KOPT-K1 (cell line): ENCODE results near the gene DLG1.

Experiments used
- H3K27ac ChIP-seq: fragments of 200-600 bp; sonication (generic); 2 replicates; pipeline ENCODE4 v1.5.1; 2016; ENCODE audit warnings: antibody characterized with exemption, mild to moderate bottlenecking, low read depth, low read length; ENCODE audit not compliant: poor library complexity, severe bottlenecking
- H3K36me3 ChIP-seq: fragments of 200-600 bp; sonication (generic); 2 replicates; pipeline ENCODE4 v1.5.1; 2017; ENCODE audit warnings: antibody characterized with exemption, mild to moderate bottlenecking, low read length, moderate library complexity; ENCODE audit not compliant: insufficient read depth
- H3K9me3 ChIP-seq: fragments of 200-600 bp; sonication (generic); 2 replicates; pipeline ENCODE4 v1.5.1; 2017; ENCODE audit warnings: antibody characterized with exemption, low read length, mild to moderate bottlenecking; ENCODE audit not compliant: insufficient read depth, poor library complexity, severe bottlenecking

DLG1 gene

GRCh38 chr3:197022405-197023231 lies 275.8 kb downstream of the DLG1 start:
- Histone ChIP-seq H3K36me3 (no peaks in the 10 kb centered on the region), H3K27ac (no peak overlapping the region), H3K9me3 (no peaks in the 10 kb centered on the region)

DNA sequence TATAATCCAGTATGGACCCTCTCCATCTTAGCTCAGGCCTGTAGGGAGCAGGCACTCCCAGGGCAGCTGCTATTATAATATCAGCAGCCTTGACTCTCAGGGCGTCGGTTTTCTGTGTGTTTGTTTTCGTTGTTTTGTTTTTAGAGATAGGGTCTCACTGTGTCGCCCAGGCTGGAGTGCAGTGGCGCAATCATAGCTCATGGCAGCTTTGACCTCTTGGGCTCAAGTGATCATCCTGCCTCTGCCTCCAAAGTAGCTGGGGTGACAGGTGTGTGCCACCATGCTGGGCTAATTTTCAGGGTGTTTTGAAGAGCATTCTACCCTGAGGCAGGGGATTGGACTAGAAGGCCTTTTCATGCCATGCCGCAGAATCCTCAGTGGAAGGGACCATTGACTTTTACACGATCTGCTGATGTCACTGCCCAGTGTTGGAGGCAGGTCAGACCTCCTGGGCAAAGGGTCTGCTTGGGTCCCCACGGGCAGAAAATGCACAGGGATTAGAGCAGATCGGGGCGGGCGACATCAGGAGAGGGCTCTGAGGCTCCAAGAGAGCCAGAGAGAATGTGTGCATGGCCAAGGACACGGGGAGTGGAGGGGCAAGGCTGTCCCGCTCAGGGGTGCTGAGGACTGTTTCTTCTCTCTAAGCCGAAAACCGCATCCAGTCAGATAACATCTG lies 276.5 kb downstream of the DLG1 start:
- no peak overlapping the region for H3K27ac ChIP-seq
- no peaks in the 10 kb centered on the region for H3K36me3 ChIP-seq
- no peaks in the 10 kb centered on the region for H3K9me3 ChIP-seq

DNA sequence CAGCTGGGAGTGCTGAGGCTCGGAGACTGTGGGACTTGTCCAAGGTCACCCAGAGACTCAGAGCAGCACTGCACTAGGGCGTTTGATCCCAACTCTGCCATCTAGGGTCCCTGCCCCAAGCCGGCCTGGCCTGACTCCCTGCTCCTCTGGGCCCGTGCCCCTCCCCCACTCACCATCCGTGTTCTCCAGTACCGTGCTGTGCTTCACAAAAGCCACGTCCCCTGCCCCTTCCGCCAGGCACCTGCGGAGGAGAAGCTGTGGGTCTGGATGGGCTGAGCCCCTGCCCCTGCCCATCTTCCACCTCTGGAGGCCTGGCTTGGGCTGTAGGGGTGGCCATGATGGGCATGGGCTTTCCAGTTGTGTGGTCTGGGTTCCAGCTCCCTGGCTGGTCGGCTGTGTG lies 277.2 kb downstream of the DLG1 start:
- Histone ChIP-seq H3K27ac (no peak overlapping the region), H3K9me3 (no peaks in the 10 kb centered on the region), H3K36me3 (no peaks in the 10 kb centered on the region)

- H3K9me3 ChIP-seq: no peaks in the 10 kb centered on the region
- no peak overlapping the region for H3K27ac ChIP-seq
- no peaks in the 10 kb centered on the region for H3K36me3 ChIP-seq
Observed at GRCh38 chr3:197019535-197019934, 278.9 kb downstream of the DLG1 start.

DNA sequence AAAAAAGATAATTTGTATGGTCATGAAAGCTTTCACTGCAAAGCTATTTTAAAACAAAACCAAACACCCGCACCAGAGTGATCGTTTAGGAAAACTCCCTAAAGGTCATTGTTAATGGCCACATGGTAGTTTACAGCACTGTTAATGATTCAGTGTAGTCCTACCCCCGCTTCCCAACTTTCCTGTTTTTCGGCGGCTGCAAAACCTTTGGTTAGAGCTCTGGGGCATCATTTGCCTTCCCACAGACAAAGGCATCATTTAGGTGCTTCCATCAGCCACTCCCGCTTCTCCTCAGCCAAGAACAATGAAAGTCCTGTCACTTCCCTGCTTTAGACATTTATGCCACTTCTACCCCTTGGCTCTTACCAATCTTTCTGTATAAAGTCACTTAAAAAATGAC lies 279.4 kb downstream of the DLG1 start:
- Histone ChIP-seq H3K9me3 (no peaks in the 10 kb centered on the region), H3K27ac (no peak overlapping the region), H3K36me3 (no peaks in the 10 kb centered on the region)

DNA sequence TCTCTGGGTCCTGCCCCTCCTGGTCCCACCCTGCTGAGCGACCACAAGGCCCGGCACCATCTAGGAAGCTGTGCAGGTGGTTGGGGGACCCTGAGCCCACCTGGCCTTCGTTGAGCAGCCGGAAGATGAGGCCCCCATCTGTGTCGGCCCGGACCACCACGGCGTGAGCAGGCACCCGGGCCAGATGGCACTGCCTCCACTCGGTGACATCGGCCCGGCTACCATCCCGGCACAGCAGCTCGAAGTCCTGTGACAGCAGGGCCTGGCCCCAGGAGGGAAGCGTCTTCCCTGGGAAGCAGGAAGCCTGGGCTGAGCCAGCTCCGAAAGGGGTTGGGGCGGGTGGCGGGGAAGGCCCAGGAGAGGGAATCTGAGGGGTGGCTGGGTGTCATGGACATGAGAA lies 281.4 kb downstream of the DLG1 start:
- Histone ChIP-seq H3K27ac (no peak overlapping the region), H3K9me3 (no peaks in the 10 kb centered on the region), H3K36me3 (no peaks in the 10 kb centered on the region)

- H3K9me3 ChIP-seq: no peaks in the 10 kb centered on the region
- no peak overlapping the region for H3K27ac ChIP-seq
- no peaks in the 10 kb centered on the region for H3K36me3 ChIP-seq
Observed at GRCh38 chr3:197015790-197016736, 282.3 kb downstream of the DLG1 start.

DNA sequence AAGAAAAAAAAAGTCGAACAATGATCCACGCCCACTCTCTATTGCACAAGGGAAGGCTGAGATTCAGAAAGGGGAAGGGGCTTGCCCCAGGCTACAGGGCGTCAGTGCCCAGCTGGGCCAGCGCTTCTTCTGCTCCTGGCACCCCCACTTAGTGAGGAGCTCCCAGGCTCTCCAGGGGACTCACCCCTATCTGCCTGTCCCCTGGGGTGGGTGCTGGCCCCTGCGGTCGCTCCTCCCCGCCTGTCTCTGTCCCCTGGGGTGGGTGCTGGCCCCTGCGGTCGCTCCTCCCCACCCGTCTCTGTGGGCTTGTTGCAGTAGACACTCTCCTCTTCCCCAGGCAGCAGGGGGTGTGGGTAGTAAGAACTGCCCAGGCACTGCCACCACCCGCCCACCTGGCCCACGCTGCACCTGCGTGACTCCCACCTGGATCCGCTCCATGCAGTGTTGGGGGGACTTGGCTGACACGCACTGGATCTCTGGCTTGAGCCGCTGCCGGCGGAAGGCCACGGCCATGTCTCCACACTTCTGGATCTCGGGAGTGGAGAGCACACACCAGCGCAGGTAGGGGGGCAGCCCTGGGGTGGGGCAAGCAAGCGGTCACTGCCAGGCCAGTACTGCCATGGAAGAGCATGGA lies 283.4 kb downstream of the DLG1 start:
- no peak overlapping the region for H3K27ac ChIP-seq
- no peaks in the 10 kb centered on the region for H3K9me3 ChIP-seq
- no peaks in the 10 kb centered on the region for H3K36me3 ChIP-seq

- H3K9me3 ChIP-seq: no peaks in the 10 kb centered on the region
- no peak overlapping the region for H3K27ac ChIP-seq
- no peaks in the 10 kb centered on the region for H3K36me3 ChIP-seq
Observed at GRCh38 chr3:197014024-197014423, 284.4 kb downstream of the DLG1 start.

DNA sequence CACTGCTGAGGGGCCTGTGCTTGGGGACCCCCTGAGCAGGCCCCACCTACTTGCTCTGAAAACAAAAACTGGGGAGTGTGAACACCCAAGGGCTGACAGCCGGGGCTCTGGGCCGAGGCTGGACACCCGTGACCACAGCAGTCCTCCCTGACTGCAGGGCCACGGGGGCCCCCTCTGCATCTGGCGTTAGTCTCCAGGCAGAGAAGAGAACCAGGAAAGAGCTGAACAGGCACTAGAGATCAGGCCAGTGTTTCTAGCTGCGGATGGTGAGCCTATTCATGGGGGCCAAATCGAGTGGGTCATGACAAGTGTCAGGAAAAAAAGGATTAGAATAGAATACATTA lies 285.9 kb downstream of the DLG1 start:
- Histone ChIP-seq H3K36me3 (no peaks in the 10 kb centered on the region), H3K27ac (no peak overlapping the region), H3K9me3 (no peaks in the 10 kb centered on the region)

GRCh38 chr3:197011780-197012539 lies 286.5 kb downstream of the DLG1 start:
- no peak overlapping the region for H3K27ac ChIP-seq
- H3K9me3 ChIP-seq: no peaks in the 10 kb centered on the region
- no peaks in the 10 kb centered on the region for H3K36me3 ChIP-seq

DNA sequence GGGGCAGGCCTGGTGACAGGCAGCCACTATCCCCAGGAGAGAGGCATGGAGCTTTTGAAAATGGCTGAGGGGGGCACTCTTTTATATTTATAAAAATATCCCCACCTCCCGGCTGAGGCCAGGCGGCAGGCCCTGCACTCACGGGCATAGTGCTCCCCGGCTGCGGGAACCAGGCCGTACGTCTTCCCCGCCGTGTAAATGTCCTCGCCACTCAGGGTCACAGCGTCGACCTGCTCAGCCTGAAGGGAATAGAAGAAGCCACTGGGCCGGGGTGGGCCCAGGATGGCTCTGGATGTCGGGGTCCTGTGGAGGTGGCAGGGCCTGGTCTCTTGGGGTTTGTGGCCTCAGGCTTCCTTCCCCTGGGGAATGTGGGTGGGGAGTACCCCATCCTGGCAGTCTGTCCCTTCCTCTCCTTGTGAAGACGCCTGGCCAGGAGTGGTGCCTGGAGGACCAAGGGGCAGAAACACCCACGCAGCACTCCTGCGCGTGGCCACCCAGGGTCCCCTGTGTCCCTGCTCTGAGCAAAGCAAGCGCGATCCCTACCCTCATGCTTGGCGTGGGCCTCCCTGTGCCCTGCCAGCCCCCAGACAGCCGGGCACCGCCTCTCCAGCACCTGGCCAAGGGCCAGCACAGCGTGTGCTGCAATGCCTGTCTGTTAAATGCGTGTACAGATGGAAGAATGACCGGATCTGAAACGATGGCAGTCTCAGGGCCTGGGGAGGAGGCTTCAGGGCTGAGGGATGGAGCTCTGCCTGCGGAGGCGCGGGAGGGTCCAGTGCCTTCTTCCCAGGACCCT lies 287.7 kb downstream of the DLG1 start:
- Histone ChIP-seq H3K9me3 (no peaks in the 10 kb centered on the region), H3K36me3 (no peaks in the 10 kb centered on the region), H3K27ac (no peak overlapping the region)

GRCh38 chr3:197009532-197010019 lies 288.8 kb downstream of the DLG1 start:
- Histone ChIP-seq H3K36me3 (no peaks in the 10 kb centered on the region), H3K27ac (no peak overlapping the region), H3K9me3 (no peaks in the 10 kb centered on the region)
